Left lung (tissue), 10 donors: ENCODE results near the gene FBXL17. TPM values are rescaled to one million over a fixed set of nuclear protein-coding genes. Genes with fewer than 3 reads are reported as not detected.
"Not testable (repeated sequence)": the region's sequence is repeated elsewhere in the genome, so short reads cannot be mapped to it uniquely, and the experiment has no call there.

Source experiments
- ATAC-seq: fragments of 200-7000 bp; cut with Tn5 transposase; one replicate; pipeline ENCODE4 v1.9.1; 2020; ENCODE audit warnings: moderate library complexity
- DNase-seq, 4 donors: peaks; one replicate each; pipeline ENCODE4 v3.0.0-alpha.2; 2013 to 2020
- H3K27ac ChIP-seq, 2 donors: fragments of 200-600 bp; sonication (generic) in 1 of 2; one replicate each; pipeline versions ENCODE4 v1.5.0 to v1.8.0; 2020 to 2021
- H3K27me3 ChIP-seq, 2 donors: fragments of 200-600 bp; sonication (generic) in 1 of 2; one replicate each; pipeline versions ENCODE4 v1.5.0 to v1.8.0; 2020 to 2021
- H3K36me3 ChIP-seq, 2 donors: fragments of 200-600 bp; sonication (generic) in 1 of 2; one replicate each; pipeline versions ENCODE4 v1.5.0 to v1.8.0; 2020 to 2021
- H3K4me1 ChIP-seq, 2 donors: fragments of 200-600 bp; one replicate each; pipeline ENCODE4 v1.8.0; 2021
- H3K4me3 ChIP-seq, 2 donors: fragments of 200-600 bp; sonication (generic) in 1 of 2; one replicate each; pipeline versions ENCODE4 v1.5.0 to v1.8.0; 2020 to 2021; ENCODE audit warnings: mild to moderate bottlenecking in 1 of 2
- H3K9me3 ChIP-seq, 2 donors: fragments of 200-600 bp; sonication (generic) in 1 of 2; one replicate each; pipeline versions ENCODE4 v1.5.0 to v1.8.0; 2020 to 2021
- CTCF ChIP-seq, 2 donors: fragments of 200-600 bp; sonication (generic) in 1 of 2; IDR thresholded peaks; one replicate each; pipeline versions ENCODE4 v1.5.0 to v1.8.0; 2021; ENCODE audit warnings: antibody characterized with exemption in 2 of 2
- intact Hi-C, 2 donors: fragments of 100-400 bp; cut with DNase I; formaldehyde crosslinking; loops; one replicate each; pipeline versions ENCODE4 v1.11.2 to v1.14.2; 2022
- polyA plus RNA-seq, 6 donors: library from polyadenylated mRNA; unstranded; fragments of 120-200 nt; gene quantifications; one replicate each; pipeline ENCODE4 v1.2.1, GENCODE V29; 2013; ENCODE audit not compliant: insufficient read length in 6 of 6
- total RNA-seq, 2 donors: library from RNA; stranded (reverse); fragmentation: NEBNext Ultra II Directional; extraction: Animal tissue kit (Norgen Biotek cat#: 25700); gene quantifications; one replicate each; pipeline ENCODE4 v1.2.1, GENCODE V29; 2021
- donor health status: DM: no; HTN: yes; CAD: no.
- donor health status: DM: no; HTN: no; CAD: no.

Gene FBXL17
- total and polyA plus RNA-seq, 8 donors: 11.8 to 23.8 (median 19.8) TPM

GRCh38 chr5:108420158-108420557, 38.3 kb upstream of the FBXL17 start:
- DNase-seq (no peak), ATAC-seq (no peak)
- intact Hi-C loops: no loop called here
- Histone ChIP-seq H3K27me3 (no peaks in the 10 kb centered on the region), H3K4me1 (no peaks in the 10 kb centered on the region), H3K9me3 (peaks cover 0 to 4% of the 10 kb centered on the region in 2 donors), H3K4me3 (no peak overlapping the region), H3K27ac (no peak overlapping the region), H3K36me3 (no peaks in the 10 kb centered on the region)
- TF ChIP-seq CTCF (IDR thresholded peaks at IDR 0.05): no peak

- intact Hi-C loops: no loop called here
These were observed 36.3 kb upstream of the FBXL17 start for GRCh38 chr5:108418197-108418596.

GRCh38 chr5:108417166-108417670, 35.3 kb upstream of the FBXL17 start:
- no peak for DNase-seq
- no peak overlapping the region for H3K4me3 ChIP-seq
- no peak for TF ChIP-seq CTCF (IDR thresholded peaks at IDR 0.05)
- H3K4me1 ChIP-seq: no peaks in the 10 kb centered on the region
- ATAC-seq: no peak
- intact Hi-C loops: no loop called here
- no peaks in the 10 kb centered on the region for H3K27me3 ChIP-seq
- H3K27ac ChIP-seq: no peak overlapping the region
- no peaks in the 10 kb centered on the region for H3K9me3 ChIP-seq
- no peaks in the 10 kb centered on the region for H3K36me3 ChIP-seq

More at GRCh38 chr5:108418197-108418596, 36.3 kb upstream of the FBXL17 start:
- Histone ChIP-seq H3K4me1 (no peaks in the 10 kb centered on the region), H3K9me3 (no peaks in the 10 kb centered on the region), H3K27ac (no peak overlapping the region), H3K27me3 (no peaks in the 10 kb centered on the region), H3K4me3 (no peak overlapping the region), H3K36me3 (no peaks in the 10 kb centered on the region)
- TF ChIP-seq CTCF (IDR thresholded peaks at IDR 0.05): no peak
- DNase-seq (no peak), ATAC-seq (no peak)

- H3K9me3 ChIP-seq: no peaks in the 10 kb centered on the region
- H3K27ac ChIP-seq: no peak overlapping the region
- no peaks in the 10 kb centered on the region for H3K27me3 ChIP-seq
- intact Hi-C loops: no loop called here
- ATAC-seq: no peak
- TF ChIP-seq CTCF (IDR thresholded peaks at IDR 0.05): no peak
- H3K4me3 ChIP-seq: no peak overlapping the region
- no peaks in the 10 kb centered on the region for H3K36me3 ChIP-seq
- no peaks in the 10 kb centered on the region for H3K4me1 ChIP-seq
- DNase-seq: no peak
These were observed 33.8 kb upstream of the FBXL17 start for GRCh38 chr5:108415726-108416125.

- TF ChIP-seq CTCF (IDR thresholded peaks at IDR 0.05): no peak
- intact Hi-C loops: no loop called here
- H3K4me1 ChIP-seq: no peaks in the 10 kb centered on the region
- no peak for DNase-seq
- H3K27me3 ChIP-seq: no peaks in the 10 kb centered on the region
- H3K9me3 ChIP-seq: no peaks in the 10 kb centered on the region
- no peak for ATAC-seq
- H3K4me3 ChIP-seq: no peak overlapping the region
- no peak overlapping the region for H3K27ac ChIP-seq
- H3K36me3 ChIP-seq: no peaks in the 10 kb centered on the region
These were observed 27.9 kb upstream of the FBXL17 start for GRCh38 chr5:108409786-108410185.

- ATAC-seq, H3K27me3 ChIP-seq, DNase-seq: not testable (repeated sequence)
These were observed 23.3 kb upstream of the FBXL17 start for GRCh38 chr5:108405201-108405600.

More at GRCh38 chr5:108405201-108405600, 23.3 kb upstream of the FBXL17 start:
- H3K4me3 ChIP-seq, H3K36me3 ChIP-seq, intact Hi-C loops, H3K27ac ChIP-seq, H3K4me1 ChIP-seq, H3K9me3 ChIP-seq: not testable (repeated sequence)
